GDM1 (cell line): ENCODE results near the gene KIF21B.

Experiments
- DNase-seq: peaks from one replicate; lab custom pipeline; 2025; lab: John Stamatoyannopoulos, UW

The KIF21B gene

DNA sequence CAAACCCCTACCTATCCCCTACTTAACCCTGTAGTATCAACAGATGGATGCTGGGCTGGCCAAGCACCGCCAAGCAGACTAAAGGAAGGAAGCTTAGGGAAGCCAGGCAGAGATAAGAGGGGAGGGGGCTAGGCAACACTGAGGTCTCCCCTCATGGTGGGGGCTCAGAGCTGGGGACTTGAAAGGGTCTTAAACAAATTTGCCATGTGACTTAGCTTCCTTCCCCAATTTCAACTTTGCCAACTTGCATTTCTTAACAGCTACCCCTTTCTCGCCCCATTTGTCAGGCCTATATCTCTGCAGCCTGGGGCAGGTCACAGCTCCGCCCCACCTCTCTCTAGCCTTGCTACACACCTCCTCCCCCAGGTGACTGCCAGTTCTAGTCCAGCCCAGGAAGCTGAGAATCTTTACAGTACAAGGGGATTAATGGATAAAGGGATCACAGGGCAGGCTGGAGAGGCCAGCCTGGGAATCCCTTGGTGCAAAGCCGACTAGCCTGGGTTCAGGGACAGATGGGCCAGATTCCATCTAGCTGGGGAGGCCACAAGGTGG is 3.4 kb downstream of the KIF21B start:
- peak; percentile 70 for DNase-seq

DNA sequence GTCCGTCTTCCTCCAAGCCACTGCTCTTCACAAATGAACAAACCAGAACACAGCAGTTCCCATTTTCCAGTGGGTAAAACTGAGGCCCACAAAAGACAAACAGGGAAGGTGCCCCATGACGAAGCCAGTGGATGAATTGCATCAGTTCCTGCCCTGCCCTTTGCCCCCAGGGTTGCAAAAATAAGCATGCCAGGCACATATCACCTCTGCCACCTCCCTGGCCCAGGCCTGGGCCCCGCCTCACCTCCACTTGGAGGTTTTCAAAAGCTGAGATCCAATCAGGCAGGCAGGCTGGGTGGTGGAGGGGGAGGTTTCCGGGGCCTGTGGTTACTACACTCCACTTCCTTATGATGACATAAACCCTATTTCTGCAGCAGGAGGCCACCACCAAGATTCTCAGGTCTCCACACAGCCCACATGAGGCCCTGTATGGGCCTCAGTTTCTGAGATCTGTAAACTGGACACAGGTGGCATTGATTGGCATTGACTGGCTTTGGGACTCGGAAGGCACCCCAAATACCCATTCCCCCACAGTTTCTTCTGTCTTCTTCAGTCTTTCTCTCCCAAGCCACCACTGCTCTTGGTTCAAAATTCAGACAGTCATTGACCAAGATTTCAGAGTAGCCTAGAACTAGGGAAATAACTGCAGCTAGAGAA is 4.1 kb downstream of the KIF21B start:
- DNase-seq, result peak; percentile 85

DNA sequence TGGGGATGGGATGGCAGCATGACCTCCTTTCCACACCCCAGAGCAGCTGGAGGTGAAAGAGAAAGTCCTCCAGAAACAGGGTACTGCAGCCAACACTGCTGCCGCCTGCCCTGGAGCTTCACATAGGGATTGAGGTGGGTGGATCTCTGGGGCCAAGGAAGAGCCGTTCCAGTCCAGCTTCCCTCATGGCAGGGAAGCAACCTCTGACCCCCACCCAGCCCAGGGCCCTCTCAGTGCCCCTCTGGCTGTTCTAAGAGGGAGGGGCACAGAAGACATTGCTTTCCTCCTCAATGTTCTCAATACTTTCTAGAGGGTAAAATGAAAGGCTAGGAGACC is 5.7 kb downstream of the KIF21B start:
- DNase-seq, result no peak

DNA sequence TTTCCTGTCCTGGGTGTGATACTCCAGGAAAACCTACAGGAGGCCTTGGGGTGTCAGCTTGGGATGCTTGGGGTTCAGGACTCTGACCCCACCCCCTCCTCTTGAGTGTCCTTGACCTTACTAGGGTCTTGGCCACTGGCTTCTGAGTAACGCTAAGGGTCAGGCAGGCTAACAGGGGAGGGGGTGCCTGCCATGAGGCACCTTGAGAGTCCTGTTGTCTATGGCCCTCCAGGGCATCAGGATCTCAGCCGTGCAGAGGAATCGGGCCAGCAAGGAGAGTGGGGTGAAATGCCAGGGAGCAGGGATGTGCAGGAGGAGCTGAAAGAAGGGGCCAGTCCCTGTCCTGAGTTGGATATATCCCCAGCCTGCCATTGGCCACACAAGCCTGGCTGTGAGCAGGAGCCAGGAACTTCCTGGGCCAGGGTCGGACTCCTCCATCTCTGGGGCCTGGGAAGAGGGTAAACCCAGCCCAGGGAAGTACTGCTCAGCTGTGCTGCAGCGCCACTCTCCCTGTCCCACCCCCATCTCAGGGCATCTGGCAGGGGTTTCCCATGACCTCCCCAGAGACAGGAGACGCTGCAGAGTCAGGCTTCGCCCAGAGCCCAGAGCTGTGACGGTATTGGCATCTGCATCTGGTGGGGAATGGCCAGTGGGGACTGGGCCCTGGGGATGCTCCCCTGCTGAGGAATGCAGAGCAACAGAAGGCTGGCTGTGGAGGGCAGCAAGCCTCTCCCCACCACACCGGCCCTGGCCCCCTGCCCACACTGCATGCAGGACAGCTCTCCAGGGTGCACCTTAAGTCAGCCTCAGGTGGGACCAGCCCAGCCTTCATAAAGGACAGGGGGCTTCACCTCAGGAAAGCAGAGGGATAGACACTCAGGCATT is 6.3 kb downstream of the KIF21B start:
- no peak for DNase-seq

DNA sequence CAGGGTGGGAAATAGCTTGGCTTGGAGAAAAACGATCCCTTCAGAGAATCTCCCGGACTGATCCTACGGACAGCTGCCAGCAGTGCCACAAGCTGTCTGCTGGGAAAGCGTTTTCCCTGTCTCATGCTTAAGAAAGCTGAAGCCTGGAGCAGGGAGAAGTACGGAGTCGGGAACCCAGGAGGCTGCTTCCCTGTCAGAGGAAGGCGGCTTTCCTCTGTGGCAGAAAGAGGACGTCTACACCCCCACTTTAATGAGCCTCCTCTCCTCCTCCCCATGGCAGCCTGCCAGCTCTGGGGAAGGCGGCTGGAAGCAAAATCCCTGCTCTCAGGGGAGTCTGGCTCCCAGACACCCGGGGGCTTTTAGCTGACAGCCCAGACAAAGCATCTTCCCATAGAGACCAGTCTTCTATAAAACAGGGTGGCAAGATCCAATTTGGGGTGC is 7.3 kb downstream of the KIF21B start:
- no peak for DNase-seq

DNA sequence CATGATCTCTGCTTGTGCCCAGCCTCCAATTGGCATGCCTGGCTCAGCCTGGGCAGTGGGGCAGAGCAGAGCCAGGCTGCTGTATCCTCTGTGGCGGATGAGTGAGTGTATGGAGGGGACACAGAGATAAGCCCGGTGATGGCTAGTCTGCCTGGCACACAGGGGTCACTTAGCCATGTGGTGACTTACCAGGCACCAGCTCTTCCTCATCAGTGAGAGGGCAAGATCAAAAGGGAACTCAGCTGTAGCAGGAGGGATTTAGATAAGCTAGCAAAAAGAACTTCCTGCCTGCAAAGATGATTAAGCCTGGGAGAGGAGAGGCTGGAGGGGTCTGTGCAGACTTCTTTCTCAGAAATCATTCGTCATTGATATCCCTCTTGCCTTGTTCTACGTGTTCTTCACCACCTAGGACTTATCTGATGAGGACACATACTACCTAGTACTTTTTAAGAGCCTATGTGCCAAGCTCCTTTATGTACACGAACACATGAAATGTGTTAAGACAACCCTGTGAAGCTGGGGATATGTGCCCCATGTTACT is 7.9 kb downstream of the KIF21B start:
- peak; percentile 28 for DNase-seq

DNA sequence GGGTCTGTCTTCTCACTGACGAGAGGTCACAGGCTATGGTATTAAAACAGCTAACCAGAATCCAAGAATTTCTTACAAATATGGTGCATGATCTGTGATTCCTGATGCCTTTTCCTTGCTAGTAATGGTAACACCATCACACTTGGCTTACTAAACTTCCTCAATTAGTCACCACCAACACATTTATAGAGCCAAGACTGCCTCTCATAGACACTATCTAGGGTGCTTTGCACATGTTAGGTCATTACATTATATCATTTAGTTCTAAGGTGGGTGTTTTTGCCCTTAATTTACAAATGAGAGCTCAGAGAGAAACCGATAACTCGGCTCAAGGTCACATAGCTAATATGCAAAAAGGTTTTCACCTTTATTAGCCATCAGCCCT is 8.7 kb downstream of the KIF21B start:
- DNase-seq, result no peak

DNA sequence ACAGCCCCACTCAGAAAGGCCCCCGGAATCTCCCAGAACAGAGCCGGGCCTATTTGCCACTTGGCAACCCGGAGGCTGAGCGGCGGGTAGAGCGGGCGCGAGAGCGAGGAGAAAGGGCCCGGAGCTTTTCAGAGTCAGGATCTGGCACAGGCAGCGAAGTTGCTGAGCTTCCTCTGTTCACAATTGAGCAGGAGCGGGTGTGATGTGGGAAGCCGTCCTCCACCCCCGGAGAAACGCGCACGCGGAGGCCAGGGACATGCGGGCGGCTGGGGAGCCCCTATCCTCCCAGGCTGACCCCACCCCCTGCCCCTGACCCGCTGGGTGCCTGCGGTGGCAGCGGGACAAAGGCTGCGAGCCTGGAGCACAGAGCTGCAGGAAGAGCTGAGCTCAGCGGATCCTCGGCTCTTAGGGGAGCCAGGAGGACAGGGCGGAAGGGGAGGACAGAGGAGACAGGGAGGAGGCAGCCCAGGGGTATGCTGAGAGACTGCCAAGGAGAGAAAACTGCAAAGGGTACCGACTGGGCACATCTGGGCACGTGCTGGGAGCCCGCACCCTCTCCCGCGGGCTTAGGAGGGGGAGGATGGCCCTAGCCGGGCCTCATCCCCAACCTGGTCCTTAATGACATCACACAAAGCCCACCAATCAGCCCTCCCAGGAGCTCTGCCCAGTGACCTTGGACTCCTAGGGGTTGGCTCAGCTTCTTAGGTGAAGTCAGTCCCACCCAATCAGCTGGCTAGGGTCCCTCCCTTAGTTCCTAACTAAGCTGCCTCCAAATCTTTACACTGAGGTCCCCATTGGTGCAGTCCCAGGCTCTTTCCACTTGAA is 9.3 kb downstream of the KIF21B start:
- DNase-seq, result no peak

DNA sequence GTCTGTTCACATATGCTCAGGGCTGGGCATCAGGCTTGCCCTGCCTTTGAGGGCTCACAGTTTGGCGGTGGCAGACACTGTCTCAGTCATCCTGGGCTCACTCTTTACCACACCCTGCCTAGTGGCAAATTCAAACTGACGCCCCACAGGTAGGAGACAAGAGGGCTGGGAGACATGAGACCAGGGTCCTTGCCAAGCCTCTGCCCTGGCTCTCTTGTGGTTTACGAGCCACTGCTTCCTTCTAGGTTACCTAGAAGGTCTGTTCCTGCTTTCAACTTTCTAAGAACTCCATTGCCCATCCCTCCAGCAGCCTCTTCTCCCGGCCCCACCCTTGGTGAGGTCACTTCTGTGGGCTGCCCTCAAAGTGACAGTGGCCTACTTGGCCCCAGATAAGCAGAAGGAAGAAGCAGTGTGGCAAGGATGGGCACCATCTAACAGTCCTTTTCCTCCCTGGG is 10.5 kb downstream of the KIF21B start:
- peak; percentile 67 for DNase-seq

DNA sequence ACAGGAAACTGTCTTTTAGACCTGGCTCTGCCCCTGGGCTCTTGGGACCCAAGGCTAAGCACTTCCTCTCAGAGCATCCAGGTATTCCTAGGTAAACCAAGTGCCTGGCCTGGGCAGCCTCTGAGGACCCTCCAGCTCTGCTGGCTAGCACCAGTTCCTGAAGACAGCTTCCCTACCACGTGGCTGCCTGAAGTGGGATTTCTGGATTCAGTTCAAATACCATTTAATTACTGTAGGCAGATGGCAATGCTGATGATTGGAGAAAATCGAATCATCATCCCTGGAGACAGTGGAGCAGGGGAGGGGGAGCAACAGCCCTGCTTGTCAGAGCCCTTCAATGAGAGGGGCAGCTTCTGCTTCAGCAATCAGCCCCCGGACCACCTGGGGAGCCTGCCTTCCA is 11.9 kb downstream of the KIF21B start:
- DNase-seq, result no peak

DNA sequence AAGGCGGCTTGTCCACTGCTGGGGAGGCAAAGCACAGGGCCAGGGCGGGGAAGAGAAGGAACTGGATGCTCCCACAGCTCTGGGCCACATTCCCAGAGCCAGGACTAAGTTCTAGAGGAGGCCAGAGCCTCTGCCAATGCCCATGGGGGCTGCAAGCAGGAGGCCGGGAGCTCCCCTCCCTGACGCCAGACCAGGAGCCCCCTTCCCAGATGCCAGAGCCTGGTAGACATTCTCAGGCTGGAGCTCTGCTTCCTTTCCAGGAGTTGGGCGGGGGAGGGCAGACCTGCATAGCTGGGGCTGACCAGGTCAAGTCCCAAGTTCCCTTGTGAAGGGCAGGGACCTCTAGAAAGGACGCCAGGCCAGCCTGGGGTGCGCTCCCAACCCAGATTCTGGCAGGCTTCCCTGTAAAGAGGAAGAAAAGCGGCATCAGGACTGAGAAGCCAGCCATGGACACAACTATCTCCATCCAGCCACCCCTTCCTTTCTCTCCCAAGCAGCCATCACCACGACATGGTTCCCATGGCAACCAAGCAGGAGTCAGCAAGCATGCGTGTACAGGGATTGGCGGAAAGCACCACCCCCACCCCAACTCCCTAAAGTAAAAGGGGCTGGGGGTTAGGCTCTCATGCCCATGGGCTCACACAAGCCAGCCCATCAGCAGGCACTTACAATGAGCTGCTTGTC is 13.4 kb downstream of the KIF21B start:
- DNase-seq, result no peak

DNA sequence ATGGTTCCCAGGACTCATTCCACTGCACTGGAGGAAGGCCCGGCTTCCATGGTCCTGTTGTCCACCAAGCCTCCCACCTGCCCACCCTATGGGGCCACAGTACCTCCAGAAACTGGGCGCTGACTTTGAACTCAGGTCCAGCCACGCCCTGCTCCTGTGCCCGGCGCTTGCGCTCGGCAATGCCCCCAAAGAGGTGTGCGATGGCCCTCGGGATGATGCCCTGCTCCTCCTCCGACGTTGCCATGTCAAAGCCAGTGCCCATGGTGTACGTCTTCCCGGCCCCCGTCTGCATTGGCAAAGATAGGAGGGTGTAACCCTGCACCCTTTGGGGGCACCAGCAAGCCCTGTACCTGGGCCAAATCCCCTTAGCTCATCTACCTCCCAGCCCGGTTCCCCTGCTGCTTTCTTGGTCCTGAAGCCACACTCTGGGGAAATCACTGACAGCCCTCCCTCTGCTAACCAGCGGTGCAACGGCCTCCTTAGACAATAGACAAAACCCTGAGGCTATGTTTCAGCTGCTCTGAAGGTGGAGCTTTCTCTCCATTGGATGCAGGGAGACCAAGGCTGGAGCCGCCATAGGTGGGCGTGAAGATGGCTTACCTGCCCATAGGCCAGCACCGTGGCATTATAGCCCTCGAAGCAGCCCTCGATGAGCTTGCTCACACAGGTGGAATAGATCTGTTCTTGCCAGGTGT is 14.7 kb downstream of the KIF21B start:
- DNase-seq, result no peak

DNA sequence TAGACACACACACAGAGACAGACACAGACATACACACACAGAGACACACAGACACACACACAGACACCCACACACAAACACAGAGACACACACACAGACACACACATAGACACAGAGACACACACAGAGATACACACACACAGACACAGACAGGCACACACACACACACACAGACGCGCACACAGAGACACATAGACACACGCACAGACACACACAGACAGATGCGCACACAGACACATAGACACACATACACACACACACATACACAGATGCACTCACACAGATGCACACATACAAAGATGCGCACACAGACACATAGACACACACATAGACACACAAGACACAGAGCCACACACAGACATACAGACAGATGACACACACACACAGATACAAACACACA is 16.0 kb downstream of the KIF21B start:
- DNase-seq, result no peak

DNA sequence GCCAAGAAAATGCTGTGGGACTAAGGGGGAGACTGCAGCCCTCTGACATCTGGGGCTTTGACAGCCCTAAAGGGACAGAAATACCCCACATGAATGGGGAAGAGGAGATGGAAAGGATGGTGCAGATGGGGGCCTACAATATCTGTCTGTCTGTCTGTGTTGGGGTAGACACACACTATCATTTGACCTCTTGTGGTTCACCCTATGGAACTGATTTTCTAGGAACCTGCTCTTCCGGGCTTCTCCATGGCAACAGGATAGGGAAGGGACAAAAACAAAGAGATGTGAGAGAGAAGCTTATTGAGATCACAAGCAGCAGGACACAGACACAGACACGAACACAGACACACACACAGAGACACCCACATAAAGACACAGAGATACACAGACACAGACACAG is 17.1 kb downstream of the KIF21B start:
- no peak for DNase-seq

DNA sequence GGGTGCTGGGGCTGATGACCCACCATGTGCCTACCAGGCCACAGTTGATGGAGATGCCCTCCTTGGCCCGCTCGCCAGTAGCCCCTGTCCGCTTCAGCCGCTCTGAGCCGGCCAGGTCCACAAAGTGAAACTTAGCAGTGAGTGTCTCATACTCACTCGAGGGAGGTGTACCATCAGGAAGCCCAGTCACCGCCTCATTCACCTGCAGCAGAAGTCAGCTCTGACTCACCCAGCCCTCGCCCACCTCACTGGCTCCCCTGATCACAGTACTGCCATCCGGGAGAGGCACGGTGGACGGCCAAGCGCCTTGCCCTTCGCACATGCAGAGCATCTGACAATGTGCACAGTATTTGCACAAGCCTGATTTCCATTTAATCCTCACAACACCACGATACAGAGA is 18.8 kb downstream of the KIF21B start:
- DNase-seq, result no peak

DNA sequence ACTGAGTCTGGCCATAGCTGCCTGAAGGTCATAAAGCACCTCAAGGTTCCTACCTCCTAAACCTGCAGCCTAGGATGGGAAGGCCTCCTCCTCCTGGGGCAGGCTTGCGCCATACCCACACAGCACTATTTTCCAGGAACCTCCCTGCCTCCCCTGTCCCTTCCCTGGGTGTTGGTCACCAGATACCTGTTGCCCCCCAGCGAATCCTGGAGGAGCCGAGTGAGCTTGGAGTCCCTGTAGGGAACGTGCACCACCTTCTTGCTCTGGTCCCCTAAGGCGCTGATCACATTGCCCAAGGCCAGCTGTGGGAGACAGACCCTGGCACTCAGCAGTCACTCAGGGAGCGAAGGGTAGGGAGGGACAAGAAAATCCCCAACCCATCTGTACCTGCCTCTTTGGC is 19.4 kb downstream of the KIF21B start:
- no peak for DNase-seq

DNA sequence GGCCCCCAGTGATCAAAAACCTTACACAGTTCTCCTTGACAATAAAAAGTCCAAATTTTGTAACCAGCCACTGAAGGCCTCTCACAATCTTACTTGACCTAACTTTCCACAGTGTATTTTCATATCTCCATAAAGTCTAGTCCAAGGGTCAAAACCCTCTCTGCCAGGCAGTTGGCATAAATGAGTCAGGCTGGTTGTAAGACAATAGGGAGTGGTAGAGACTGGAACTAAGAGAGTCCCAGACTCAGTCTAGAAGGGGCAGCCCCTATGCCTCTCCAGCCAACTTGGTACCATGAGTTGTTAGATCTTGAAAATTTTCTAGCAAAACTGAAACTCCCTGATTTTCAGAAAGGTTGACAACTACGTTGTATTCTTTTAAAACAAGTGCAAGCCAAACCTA is 21.0 kb downstream of the KIF21B start:
- DNase-seq, result no peak

DNA sequence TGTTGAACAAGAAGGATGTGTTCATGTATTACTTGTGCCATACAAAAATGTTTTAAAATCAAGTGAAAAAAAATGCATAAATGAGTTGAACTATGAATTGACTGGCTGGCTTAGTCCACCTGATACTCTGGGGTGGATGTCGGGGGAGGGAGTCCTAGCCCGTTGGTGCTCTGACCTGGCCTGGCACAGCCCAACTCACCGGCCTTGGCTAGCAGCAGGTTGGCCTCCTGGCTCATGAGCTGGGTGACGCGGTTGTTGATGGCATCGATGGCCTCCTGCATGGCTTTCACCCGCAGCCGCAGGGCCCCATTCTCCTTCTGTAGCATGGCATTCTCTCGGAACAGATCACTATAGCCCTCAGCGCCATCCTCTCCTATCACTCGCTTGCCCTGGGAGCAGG is 21.6 kb downstream of the KIF21B start:
- DNase-seq, result no peak

DNA sequence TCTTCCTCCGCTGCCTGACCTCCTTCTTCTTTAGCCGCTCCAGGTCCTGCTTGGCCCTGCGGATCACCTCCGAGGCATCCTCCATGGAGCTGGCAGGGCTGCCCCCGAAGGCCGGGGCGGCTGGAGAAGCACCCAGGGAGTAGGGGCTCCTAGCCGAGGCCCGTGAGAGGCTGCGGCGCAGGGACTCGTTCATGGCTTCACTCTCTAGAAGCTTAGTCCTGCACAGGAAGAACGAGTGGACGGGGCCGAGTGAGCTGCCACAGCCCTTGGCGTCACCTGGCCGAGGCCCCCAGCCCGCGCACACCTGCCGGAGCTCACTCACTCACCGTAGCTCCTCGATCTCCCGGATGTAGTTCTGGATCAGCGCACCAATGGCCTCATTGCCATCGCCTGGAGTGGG is 23.1 kb downstream of the KIF21B start:
- no peak for DNase-seq

DNA sequence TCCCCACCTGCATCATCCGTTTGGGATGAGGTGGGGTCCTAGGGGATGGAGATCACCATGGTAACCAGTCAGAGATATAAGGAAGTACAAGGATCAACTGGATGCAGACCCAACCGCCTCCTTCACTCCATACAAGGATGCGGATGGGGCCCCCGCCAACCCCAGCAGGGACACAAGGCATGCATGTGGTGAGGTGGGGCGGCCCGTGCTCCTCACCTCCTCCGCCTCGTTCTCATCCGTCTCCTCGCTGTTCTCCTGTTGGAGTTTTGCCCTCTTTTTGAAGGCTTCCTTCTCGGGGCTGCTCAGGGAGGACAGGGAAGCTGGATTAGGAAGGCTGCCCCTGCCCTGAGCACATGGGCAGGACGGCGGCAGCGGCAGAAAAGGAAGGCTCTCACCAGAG is 23.8 kb downstream of the KIF21B start:
- DNase-seq, result no peak

DNA sequence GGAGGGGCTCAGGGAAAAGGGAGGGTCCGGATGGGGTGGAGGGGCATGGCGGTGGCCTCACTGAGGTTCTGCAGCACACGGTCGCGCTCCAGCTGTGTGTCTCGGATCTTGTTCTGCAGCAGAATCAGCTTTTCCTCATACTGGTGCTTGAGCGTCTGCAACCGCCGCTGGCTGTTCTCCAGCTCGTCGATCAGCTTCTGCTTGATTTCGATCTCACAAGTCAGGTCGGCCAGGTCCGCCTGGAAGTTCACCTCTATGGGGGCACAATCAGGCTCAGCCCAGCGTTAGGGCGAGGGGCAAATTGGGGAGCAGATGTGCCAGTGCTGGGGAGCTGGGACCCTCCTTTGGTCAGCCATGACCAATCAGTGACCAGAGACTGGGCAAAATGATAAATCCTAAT is 25.2 kb downstream of the KIF21B start:
- DNase-seq, result no peak
